ENCODE data around the gene PROK1. TPM values are rescaled to one million over a fixed set of nuclear protein-coding genes. Genes with fewer than 3 reads are reported as not detected.
A peak's percentile ranks its signal among the peaks of the same experiment; 100 is the strongest.

PROK1 gene
- total RNA-seq, 1 donor from 2014 or later = 7.4 TPM

DNA sequence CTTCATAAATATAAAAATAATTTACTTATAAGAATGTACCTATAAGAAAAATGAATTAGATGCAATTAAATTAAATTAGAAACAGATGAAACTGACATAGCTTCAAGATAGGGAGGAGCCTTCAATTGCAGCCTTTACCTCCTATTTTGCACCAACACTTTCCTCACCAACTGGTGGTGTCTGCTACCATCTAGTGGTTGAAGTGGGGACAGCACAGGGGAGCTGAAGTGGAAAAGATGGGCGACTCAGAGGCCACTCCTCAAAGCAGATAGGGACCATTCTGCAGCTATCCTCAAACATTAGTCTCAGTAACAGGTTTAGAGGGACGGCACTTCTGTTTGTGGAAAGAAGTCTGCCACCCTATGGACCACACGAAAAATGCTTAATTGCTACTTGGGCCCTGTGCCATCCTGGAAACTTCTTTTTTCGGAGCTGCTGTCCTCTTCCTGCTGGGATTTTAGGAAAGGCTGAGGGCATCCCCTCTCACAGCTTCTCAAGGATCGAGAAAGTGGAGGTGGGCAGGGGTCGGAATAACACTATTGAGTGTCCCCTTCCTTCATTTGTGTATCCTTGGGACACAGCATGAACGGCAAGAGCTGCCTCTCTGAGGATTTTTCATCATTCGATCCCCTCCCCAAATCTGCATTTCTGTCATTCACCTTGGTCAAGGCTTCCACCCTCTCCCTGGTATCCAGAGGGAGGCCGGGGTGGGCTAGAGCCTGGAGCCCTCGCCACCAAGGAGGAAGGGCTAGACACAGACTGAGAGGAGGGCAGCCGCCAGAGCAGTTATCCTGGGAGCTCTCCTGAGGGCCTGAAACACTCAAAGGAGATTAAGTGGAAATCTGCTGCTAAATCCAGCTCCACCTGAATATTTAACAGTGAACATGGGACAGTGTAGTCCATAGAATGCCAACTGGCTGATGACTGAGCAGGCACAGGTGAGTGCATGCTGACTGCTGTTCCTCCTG lies 9.6 kb downstream of the PROK1 start:
- no peak for TF ChIP-seq POLR2AphosphoS5 (IDR thresholded peaks at IDR 0.05; ENCODE audit: insufficient read depth in 1 of 2, low read depth in 1 of 2)
- TF ChIP-seq POLR2A (IDR thresholded peaks at IDR 0.05) = no peak
- TF ChIP-seq, protein P1, sequence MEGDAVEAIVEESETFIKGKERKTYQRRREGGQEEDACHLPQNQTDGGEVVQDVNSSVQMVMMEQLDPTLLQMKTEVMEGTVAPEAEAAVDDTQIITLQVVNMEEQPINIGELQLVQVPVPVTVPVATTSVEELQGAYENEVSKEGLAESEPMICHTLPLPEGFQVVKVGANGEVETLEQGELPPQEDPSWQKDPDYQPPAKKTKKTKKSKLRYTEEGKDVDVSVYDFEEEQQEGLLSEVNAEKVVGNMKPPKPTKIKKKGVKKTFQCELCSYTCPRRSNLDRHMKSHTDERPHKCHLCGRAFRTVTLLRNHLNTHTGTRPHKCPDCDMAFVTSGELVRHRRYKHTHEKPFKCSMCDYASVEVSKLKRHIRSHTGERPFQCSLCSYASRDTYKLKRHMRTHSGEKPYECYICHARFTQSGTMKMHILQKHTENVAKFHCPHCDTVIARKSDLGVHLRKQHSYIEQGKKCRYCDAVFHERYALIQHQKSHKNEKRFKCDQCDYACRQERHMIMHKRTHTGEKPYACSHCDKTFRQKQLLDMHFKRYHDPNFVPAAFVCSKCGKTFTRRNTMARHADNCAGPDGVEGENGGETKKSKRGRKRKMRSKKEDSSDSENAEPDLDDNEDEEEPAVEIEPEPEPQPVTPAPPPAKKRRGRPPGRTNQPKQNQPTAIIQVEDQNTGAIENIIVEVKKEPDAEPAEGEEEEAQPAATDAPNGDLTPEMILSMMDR (IDR thresholded peaks at IDR 0.05) = peak; percentile 88 to 99 (median 98)
- H3K36me3 ChIP-seq = no peaks in the 10 kb centered on the region
- H3K4me3 ChIP-seq = no peak overlapping the region
- no peak for DNase-seq (ENCODE audit: extremely low spot score in 2 of 2)
- H3K9me3 ChIP-seq = no peaks in the 10 kb centered on the region
- H3K4me1 ChIP-seq = peaks cover 11% of the 10 kb centered on the region
- no peaks in the 10 kb centered on the region for H3K27me3 ChIP-seq
- H3K27ac ChIP-seq = no peak overlapping the region
- intact Hi-C loops (cut with DNase I) = loop anchor here (2.0 to 10.0 kb wide), 2 partner anchors 146 to 258 kb away; no protein-coding TSS in a partner anchor

DNA sequence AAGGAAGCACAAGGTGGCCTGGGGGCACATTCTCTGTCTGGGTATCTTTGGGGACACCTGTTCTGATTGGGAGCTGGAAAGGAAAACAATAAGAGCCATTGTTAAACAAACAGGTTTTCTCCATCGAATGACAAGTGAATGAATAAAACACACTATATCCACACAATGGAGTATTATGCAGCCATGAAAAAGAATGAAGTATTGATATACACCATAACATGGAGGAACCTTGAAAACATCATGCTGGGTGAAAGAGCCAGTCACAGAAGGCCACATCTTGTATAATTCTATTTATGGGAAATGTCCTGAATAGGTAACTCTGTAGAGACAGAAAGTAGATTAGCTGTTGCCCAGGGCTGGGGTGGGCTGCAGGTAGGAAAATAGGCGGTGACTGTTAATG lies 11.1 kb downstream of the PROK1 start:
- intact Hi-C loops (cut with DNase I) = loop anchor here (10.0 kb wide), 1 partner anchor 147 kb away; no protein-coding TSS in a partner anchor

DNA sequence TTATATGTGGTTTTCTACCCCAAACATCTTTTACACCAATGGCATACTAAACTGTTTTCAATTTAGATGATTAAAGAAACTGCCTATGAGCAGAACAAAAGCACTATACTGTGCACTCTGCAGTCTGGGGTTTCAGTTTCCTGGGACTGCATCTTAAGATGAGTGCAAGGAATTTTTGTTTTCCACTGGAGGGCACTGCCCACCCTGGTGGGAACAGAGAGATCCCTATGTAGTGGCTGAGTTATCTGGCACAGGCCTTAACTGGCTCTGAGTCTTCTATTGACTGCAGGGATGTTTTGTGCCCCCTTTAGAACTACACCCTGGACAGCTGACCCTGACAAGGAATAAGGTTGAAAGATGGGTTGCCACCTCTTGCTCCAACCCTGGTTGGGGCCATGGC lies 12.0 kb downstream of the PROK1 start:
- Histone ChIP-seq H3K27ac (no peak overlapping the region), H3K4me3 (no peak overlapping the region), H3K36me3 (no peaks in the 10 kb centered on the region), H3K9me3 (no peaks in the 10 kb centered on the region), H3K4me1 (peaks cover 12% of the 10 kb centered on the region), H3K27me3 (no peaks in the 10 kb centered on the region)
- no peak for DNase-seq (ENCODE audit: extremely low spot score in 2 of 2)
- intact Hi-C loops (cut with DNase I) = loop anchor here (10.0 kb wide), 1 partner anchor 148 kb away; no protein-coding TSS in a partner anchor
- TF ChIP-seq POLR2AphosphoS5 (IDR thresholded peaks at IDR 0.05; ENCODE audit: insufficient read depth in 1 of 2, low read depth in 1 of 2) (no peak), POLR2A (IDR thresholded peaks at IDR 0.05) (no peak)
- TF ChIP-seq, protein P1 (IDR thresholded peaks at IDR 0.05) = no peak

More for the DNA sequence above, 11.1 kb downstream of the PROK1 start:
- Histone ChIP-seq H3K27me3 (no peaks in the 10 kb centered on the region), H3K27ac (no peak overlapping the region), H3K4me3 (no peak overlapping the region), H3K9me3 (no peaks in the 10 kb centered on the region), H3K36me3 (no peaks in the 10 kb centered on the region), H3K4me1 (peaks cover 12% of the 10 kb centered on the region)
- TF ChIP-seq, protein P1 (IDR thresholded peaks at IDR 0.05) = no peak
- TF ChIP-seq POLR2A (IDR thresholded peaks at IDR 0.05) (no peak), POLR2AphosphoS5 (IDR thresholded peaks at IDR 0.05; ENCODE audit: insufficient read depth in 1 of 2, low read depth in 1 of 2) (no peak)
- no peak for DNase-seq (ENCODE audit: extremely low spot score in 2 of 2)

DNA sequence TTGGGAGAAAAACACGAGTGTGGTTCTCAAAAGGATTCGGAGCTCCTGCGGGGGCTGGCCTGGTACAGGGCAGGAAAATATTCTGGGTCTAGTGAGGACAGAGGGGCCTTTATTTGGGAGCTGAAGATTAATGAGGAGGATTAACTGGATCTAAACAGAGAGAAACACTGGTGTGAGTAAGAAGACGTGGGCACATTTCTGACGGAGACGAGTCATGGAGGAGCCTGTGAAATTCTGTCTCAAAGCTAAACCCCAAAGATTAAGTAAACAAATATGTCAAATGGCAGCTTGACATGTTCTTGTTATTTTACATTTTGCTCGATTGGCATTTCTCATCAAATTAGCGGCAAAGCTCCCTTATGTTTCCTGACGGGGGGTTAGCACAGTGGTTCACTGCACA lies 12.8 kb downstream of the PROK1 start:
- Histone ChIP-seq H3K36me3 (no peaks in the 10 kb centered on the region), H3K27ac (no peak overlapping the region), H3K4me3 (no peak overlapping the region), H3K4me1 (peaks cover 12% of the 10 kb centered on the region), H3K27me3 (no peaks in the 10 kb centered on the region), H3K9me3 (no peaks in the 10 kb centered on the region)
- TF ChIP-seq POLR2AphosphoS5 (IDR thresholded peaks at IDR 0.05; ENCODE audit: insufficient read depth in 1 of 2, low read depth in 1 of 2) = no peak
- TF ChIP-seq POLR2A (IDR thresholded peaks at IDR 0.05) = no peak
- TF ChIP-seq, protein P1 (IDR thresholded peaks at IDR 0.05) = no peak
- no peak for DNase-seq (ENCODE audit: extremely low spot score in 2 of 2)
- intact Hi-C loops (cut with DNase I) = loop anchor here (10.0 kb wide), 1 partner anchor 149 kb away; no protein-coding TSS in a partner anchor
